Measurements from ENCODE around the gene SEC22A. TPM values are rescaled to one million over a fixed set of nuclear protein-coding genes. Genes with fewer than 3 reads are reported as not detected.

Gene SEC22A
- total and polyA plus RNA-seq, 2 of the 13 experiments (the other 11 are each of a cell fraction or from before 2014, with no cell fraction given), result 14.1 to 17.3 TPM

DNA sequence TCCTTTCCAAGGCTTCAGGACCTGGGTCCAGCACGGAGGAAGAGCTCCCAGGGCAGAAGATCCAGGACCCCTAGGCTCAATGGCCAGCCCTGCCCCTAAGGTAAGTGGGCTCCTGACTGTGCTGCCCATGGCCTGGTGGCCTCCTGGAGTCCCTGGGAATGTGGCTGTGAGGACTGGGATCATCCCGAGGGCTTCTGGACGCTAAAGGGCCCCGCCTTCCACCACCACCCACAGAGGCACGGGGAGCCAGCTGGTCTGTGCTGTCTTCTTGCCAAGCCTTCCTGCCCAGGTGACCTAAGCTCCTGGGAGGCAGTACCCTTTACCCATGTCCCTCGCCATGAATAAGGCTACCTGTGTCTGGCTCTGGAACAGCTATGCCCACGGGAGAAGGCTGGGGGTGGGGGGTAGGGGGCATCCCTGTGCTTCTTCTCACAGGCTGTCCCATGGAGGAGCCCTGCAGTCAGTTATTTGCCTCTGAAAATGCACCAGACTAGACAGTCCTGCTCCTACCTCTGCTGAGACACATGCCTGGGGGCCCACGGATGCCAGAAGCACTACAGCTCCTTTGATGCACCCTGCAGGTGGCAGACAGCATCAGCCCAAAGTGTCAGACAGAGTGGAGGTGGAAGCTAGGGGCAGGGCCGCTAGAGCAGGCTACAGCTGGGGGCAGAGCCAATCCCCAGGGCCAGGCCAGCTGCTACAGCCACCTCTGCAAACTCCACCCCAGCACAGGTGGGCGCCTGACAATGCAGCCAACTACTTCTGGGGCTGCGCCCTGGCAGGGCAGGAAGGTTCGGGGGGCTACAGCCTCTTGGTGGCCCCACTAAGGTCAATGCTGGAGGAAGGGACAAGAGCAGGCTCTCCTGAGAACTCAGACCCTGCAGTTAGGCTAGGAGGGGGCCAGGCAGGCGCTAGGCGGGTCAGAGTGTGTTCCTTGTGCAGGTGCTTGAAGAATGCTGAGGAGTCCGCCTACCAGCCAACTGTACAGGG lies 90.9 kb downstream of the SEC22A start:
- no peak overlapping the region for H3K9ac ChIP-seq (ENCODE audit: insufficient read depth, low read depth, low read length)
- no peaks in the 10 kb centered on the region for H3K9me3 ChIP-seq (ENCODE audit: low read length)
- in situ Hi-C loops (cut with HindIII; ENCODE audit: extremely low pct_ligation_motif_present, low pct_unique_long_range_greater_than_20kb), result no loop called here
- no peak overlapping the region for H3K4me3 ChIP-seq (replicated peaks in 1 of 3; ENCODE audit: insufficient read depth in 1 of 3, low read depth in 2 of 3, low read length in 3 of 3)
- no peak for DNase-seq (ENCODE audit: low spot score)
- no peaks in the 10 kb centered on the region for H3K36me3 ChIP-seq (replicated peaks in 1 of 2; ENCODE audit: control insufficient read depth in 1 of 2, insufficient read depth in 2 of 2, low read length in 2 of 2)
- ATAC-seq, result peak; percentile 32; the same call in 2 of the 3 replicates
- no peaks in the 10 kb centered on the region for H3K4me1 ChIP-seq (ENCODE audit: insufficient read depth, low read length)
- FAIRE-seq, result no peak
- no peaks in the 10 kb centered on the region for H3K79me2 ChIP-seq (ENCODE audit: insufficient read depth, low read length)
- H4K20me1 ChIP-seq (ENCODE audit: insufficient read depth, low read length), result no peaks in the 10 kb centered on the region
- POLR2A ChIA-PET, result no interaction called here
- H3K4me2 ChIP-seq (ENCODE audit: low read depth, low read length), result no peak overlapping the region
- H2AFZ ChIP-seq (ENCODE audit: low read length), result no peak overlapping the region
- H3K27me3 ChIP-seq (ENCODE audit: control insufficient read depth in 1 of 2, insufficient read depth in 2 of 2, low read length in 2 of 2), result peaks cover 3 to 29% of the 10 kb centered on the region in 2 experiments; a peak in 3 of 5 replicates
- BruUV-seq (replicated peaks), result no TSS peak
- TF ChIP-seq, protein P1, sequence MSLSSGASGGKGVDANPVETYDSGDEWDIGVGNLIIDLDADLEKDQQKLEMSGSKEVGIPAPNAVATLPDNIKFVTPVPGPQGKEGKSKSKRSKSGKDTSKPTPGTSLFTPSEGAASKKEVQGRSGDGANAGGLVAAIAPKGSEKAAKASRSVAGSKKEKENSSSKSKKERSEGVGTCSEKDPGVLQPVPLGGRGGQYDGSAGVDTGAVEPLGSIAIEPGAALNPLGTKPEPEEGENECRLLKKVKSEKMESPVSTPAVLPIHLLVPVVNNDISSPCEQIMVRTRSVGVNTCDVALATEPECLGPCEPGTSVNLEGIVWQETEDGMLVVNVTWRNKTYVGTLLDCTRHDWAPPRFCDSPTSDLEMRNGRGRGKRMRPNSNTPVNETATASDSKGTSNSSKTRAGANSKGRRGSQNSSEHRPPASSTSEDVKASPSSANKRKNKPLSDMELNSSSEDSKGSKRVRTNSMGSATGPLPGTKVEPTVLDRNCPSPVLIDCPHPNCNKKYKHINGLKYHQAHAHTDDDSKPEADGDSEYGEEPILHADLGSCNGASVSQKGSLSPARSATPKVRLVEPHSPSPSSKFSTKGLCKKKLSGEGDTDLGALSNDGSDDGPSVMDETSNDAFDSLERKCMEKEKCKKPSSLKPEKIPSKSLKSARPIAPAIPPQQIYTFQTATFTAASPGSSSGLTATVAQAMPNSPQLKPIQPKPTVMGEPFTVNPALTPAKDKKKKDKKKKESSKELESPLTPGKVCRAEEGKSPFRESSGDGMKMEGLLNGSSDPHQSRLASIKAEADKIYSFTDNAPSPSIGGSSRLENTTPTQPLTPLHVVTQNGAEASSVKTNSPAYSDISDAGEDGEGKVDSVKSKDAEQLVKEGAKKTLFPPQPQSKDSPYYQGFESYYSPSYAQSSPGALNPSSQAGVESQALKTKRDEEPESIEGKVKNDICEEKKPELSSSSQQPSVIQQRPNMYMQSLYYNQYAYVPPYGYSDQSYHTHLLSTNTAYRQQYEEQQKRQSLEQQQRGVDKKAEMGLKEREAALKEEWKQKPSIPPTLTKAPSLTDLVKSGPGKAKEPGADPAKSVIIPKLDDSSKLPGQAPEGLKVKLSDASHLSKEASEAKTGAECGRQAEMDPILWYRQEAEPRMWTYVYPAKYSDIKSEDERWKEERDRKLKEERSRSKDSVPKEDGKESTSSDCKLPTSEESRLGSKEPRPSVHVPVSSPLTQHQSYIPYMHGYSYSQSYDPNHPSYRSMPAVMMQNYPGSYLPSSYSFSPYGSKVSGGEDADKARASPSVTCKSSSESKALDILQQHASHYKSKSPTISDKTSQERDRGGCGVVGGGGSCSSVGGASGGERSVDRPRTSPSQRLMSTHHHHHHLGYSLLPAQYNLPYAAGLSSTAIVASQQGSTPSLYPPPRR (CRISPR knock-in tag; IDR thresholded peaks at IDR 0.05; ENCODE audit: borderline replicate concordance), result no peak
- TF ChIP-seq ZEB1 (IDR thresholded peaks at IDR 0.05; ENCODE audit: insufficient replicate concordance, low read depth) (no peak), TMF1 (CRISPR knock-in tag; IDR thresholded peaks at IDR 0.05; ENCODE audit: low read depth) (no peak), KLF6 (CRISPR knock-in tag; IDR thresholded peaks at IDR 0.05) (no peak), ZMAT3 (CRISPR knock-in tag; conservative IDR thresholded peaks at IDR 0.05) (no peak), TSC22D2 (CRISPR knock-in tag; IDR thresholded peaks at IDR 0.05; ENCODE audit: borderline replicate concordance) (no peak), ZNF792 (CRISPR knock-in tag; IDR thresholded peaks at IDR 0.05) (no peak), HDAC6 (IDR thresholded peaks at IDR 0.05; ENCODE audit: low read depth, low read length) (no peak), FUBP1 (CRISPR knock-in tag; IDR thresholded peaks at IDR 0.05; ENCODE audit: borderline replicate concordance) (no peak), CREM (IDR thresholded peaks at IDR 0.05) (no peak), CREM (CRISPR knock-in tag; IDR thresholded peaks at IDR 0.05) (no peak)
- TF ChIP-seq, protein P2, sequence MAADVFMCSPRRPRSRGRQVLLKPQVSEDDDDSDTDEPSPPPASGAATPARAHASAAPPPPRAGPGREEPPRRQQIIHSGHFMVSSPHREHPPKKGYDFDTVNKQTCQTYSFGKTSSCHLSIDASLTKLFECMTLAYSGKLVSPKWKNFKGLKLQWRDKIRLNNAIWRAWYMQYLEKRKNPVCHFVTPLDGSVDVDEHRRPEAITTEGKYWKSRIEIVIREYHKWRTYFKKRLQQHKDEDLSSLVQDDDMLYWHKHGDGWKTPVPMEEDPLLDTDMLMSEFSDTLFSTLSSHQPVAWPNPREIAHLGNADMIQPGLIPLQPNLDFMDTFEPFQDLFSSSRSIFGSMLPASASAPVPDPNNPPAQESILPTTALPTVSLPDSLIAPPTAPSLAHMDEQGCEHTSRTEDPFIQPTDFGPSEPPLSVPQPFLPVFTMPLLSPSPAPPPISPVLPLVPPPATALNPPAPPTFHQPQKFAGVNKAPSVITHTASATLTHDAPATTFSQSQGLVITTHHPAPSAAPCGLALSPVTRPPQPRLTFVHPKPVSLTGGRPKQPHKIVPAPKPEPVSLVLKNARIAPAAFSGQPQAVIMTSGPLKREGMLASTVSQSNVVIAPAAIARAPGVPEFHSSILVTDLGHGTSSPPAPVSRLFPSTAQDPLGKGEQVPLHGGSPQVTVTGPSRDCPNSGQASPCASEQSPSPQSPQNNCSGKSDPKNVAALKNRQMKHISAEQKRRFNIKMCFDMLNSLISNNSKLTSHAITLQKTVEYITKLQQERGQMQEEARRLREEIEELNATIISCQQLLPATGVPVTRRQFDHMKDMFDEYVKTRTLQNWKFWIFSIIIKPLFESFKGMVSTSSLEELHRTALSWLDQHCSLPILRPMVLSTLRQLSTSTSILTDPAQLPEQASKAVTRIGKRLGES (CRISPR knock-in tag; IDR thresholded peaks at IDR 0.05; ENCODE audit: borderline replicate concordance), result no peak
- CTCF ChIA-PET (ENCODE audit: low intra/inter-chr PET ratio, low total read pairs), result no interaction called here
- intact Hi-C loops (cut with micrococcal nuclease; ENCODE audit: unreplicated experiment), result no loop called here
- 12% methylated on average over 5 of the region's 15 CpGs for WGBS (ENCODE audit: low lambda C conversion rate)
- no peak overlapping the region for H3K27ac ChIP-seq (ENCODE audit: extremely low read length, insufficient read depth, low read length)
